ENCODE data around the gene N4BP2L1. TPM values are rescaled to one million over a fixed set of nuclear protein-coding genes. Genes with fewer than 3 reads are reported as not detected.
A peak's percentile ranks its signal among the peaks of the same experiment; 100 is the strongest.

The N4BP2L1 gene
- total and polyA plus RNA-seq, 7 donors = 2.7 to 7.3 (median 3.4) TPM

DNA sequence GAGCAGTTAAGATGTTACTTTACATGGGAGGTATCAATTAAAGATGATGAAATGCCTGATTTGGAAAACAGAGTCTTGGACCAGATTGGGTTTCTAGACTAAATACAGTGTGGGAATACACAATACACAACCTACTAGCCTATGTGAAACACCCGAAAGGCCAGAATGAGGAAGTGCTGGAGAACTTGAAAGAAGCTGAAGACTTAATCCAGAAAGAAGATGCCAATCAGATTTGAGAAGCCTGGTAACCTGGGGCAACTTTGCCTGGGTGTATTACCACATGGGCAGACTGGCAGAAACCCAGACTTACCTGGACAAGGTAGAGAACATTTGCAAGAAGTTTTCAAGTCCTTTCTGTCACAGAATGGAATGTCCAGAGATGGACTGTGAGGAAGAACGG, 43.2 kb downstream of the N4BP2L1 start:
- no peak for ATAC-seq
- H3K27me3 ChIP-seq (ENCODE audit: insufficient read depth in 3 of 3, low read length in 2 of 3) = no peaks in the 10 kb centered on the region
- no peak for TF ChIP-seq CTCF (IDR thresholded peaks at IDR 0.05)
- H3K27ac ChIP-seq = no peak overlapping the region
- no peaks in the 10 kb centered on the region for H3K9me3 ChIP-seq
- H3K36me3 ChIP-seq (ENCODE audit: insufficient read depth in 1 of 2, low read depth in 1 of 2) = no peaks in the 10 kb centered on the region
- 78 to 88% (median 80%) methylated on average over 2 of the region's 2 CpGs for WGBS, 3 donors
- H3K4me1 ChIP-seq = no peaks in the 10 kb centered on the region
- DNase-seq = no peak
- no peak overlapping the region for H3K4me3 ChIP-seq
- intact Hi-C loops (cut with DNase I) = loop anchor here (5.0 to 10.0 kb wide), 2 partner anchors 193 to 260 kb away; no protein-coding TSS in a partner anchor

GRCh38 chr13:32383836-32384618, 43.9 kb downstream of the N4BP2L1 start:
- WGBS, 3 donors = 79 to 83% (median 80%) methylated on average over 5 of the region's 5 CpGs
- no peaks in the 10 kb centered on the region for H3K9me3 ChIP-seq
- H3K4me1 ChIP-seq = no peaks in the 10 kb centered on the region
- TF ChIP-seq CTCF (IDR thresholded peaks at IDR 0.05) = no peak
- DNase-seq = no peak
- ATAC-seq = no peak
- H3K27ac ChIP-seq = no peak overlapping the region
- H3K36me3 ChIP-seq (ENCODE audit: insufficient read depth in 1 of 2, low read depth in 1 of 2) = no peaks in the 10 kb centered on the region
- no peak overlapping the region for H3K4me3 ChIP-seq
- H3K27me3 ChIP-seq (ENCODE audit: insufficient read depth in 3 of 3, low read length in 2 of 3) = no peaks in the 10 kb centered on the region
- intact Hi-C loops (cut with DNase I) = loop anchor here (5.0 to 10.0 kb wide), 2 partner anchors 193 to 261 kb away; no protein-coding TSS in a partner anchor

GRCh38 chr13:32381539-32381938, 46.4 kb downstream of the N4BP2L1 start:
- WGBS, 3 donors = 67 to 74% (median 73%) methylated on average over 3 of the region's 3 CpGs
- Histone ChIP-seq H3K27ac (no peak overlapping the region), H3K9me3 (no peaks in the 10 kb centered on the region), H3K4me1 (no peaks in the 10 kb centered on the region), H3K36me3 (ENCODE audit: insufficient read depth in 1 of 2, low read depth in 1 of 2) (no peaks in the 10 kb centered on the region), H3K27me3 (ENCODE audit: insufficient read depth in 3 of 3, low read length in 2 of 3) (no peaks in the 10 kb centered on the region), H3K4me3 (no peak overlapping the region)
- DNase-seq (no peak), ATAC-seq (peak in 2 of 4 donors; percentile 45 to 71)
- intact Hi-C loops (cut with DNase I) = loop anchor here (1.0 to 10.0 kb wide), 3 partner anchors 196 to 263 kb away; no protein-coding TSS in a partner anchor
- TF ChIP-seq CTCF (IDR thresholded peaks at IDR 0.05) = peak; percentile 56

DNA sequence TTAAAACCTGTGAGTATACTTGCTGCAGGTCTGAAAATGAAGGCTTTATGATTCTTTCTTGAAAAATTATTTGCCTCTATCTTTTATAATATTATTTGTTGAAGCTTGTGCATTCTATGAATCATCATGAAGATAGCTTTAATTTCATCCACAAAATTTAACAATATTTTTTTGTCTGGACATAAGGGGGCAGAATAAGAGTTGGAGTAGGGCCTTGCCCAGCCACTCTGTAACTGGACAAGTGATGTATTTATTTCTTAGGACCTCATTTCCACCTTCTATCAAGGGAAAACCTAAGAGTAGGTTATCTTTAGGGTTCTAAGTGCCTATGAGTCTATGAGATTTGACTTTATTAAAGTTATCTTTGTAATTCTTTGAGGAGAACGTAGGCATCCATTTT, 49.9 kb downstream of the N4BP2L1 start:
- Histone ChIP-seq H3K4me1 (no peaks in the 10 kb centered on the region), H3K36me3 (ENCODE audit: insufficient read depth in 1 of 2, low read depth in 1 of 2) (no peaks in the 10 kb centered on the region), H3K9me3 (no peaks in the 10 kb centered on the region), H3K4me3 (no peak overlapping the region), H3K27ac (no peak overlapping the region), H3K27me3 (ENCODE audit: insufficient read depth in 3 of 3, low read length in 2 of 3) (no peaks in the 10 kb centered on the region)
- intact Hi-C loops (cut with DNase I) = no loop called here
- 92 to 98% (median 97%) methylated on average over 1 of the region's 1 CpG for WGBS, 3 donors
- ATAC-seq (no peak), DNase-seq (no peak)
- TF ChIP-seq CTCF (IDR thresholded peaks at IDR 0.05) = peak; percentile 4

Data from psoas muscle (tissue), 8 donors.